ENCODE data around the gene ST8SIA5.

Gene ST8SIA5

GRCh38 chr18:46738491-46738890 lies 18.4 kb downstream of the ST8SIA5 start:
- H3K27me3 ChIP-seq (ENCODE audit: insufficient read depth, poor library complexity, severe bottlenecking) = peaks cover 3% of the 10 kb centered on the region
- H3K4me3 ChIP-seq (replicated peaks; ENCODE audit: insufficient read depth, low read length) = no peak overlapping the region
- TF ChIP-seq CTCF (IDR thresholded peaks at IDR 0.05; ENCODE audit: insufficient read depth, low read length) = no peak
- no peak for DNase-seq (ENCODE audit: low read depth in 1 of 2, low spot score in 1 of 2)
- H3K27ac ChIP-seq (replicated peaks) = no peak overlapping the region

- TF ChIP-seq GABPA (IDR thresholded peaks at IDR 0.05; ENCODE audit: low read depth) (no peak), CTCF (IDR thresholded peaks at IDR 0.05; ENCODE audit: insufficient read depth, low read length) (no peak), POLR2AphosphoS5 (IDR thresholded peaks at IDR 0.05; ENCODE audit: low read depth) (no peak), SPI1 (IDR thresholded peaks at IDR 0.05; ENCODE audit: borderline replicate concordance, low read depth) (no peak), REST (IDR thresholded peaks at IDR 0.05; ENCODE audit: insufficient replicate concordance, low read depth) (no peak)
- DNase-seq (ENCODE audit: low read depth in 1 of 2, low spot score in 1 of 2) = no peak
- no peak overlapping the region for H3K4me3 ChIP-seq (replicated peaks; ENCODE audit: insufficient read depth, low read length)
- no peak overlapping the region for H3K27ac ChIP-seq (replicated peaks)
- peaks cover 3% of the 10 kb centered on the region for H3K27me3 ChIP-seq (ENCODE audit: insufficient read depth, poor library complexity, severe bottlenecking)
These were observed 20.1 kb downstream of the ST8SIA5 start for GRCh38 chr18:46736736-46737135.

- TF ChIP-seq POLR2AphosphoS5 (IDR thresholded peaks at IDR 0.05; ENCODE audit: low read depth) (no peak), CTCF (IDR thresholded peaks at IDR 0.05; ENCODE audit: insufficient read depth, low read length) (no peak), GABPA (IDR thresholded peaks at IDR 0.05; ENCODE audit: low read depth) (no peak), SPI1 (IDR thresholded peaks at IDR 0.05; ENCODE audit: borderline replicate concordance, low read depth) (no peak), REST (IDR thresholded peaks at IDR 0.05; ENCODE audit: insufficient replicate concordance, low read depth) (no peak)
- Histone ChIP-seq H3K27me3 (ENCODE audit: insufficient read depth, poor library complexity, severe bottlenecking) (peaks cover 3% of the 10 kb centered on the region), H3K4me3 (replicated peaks; ENCODE audit: insufficient read depth, low read length) (no peak overlapping the region), H3K27ac (replicated peaks) (no peak overlapping the region)
- DNase-seq (ENCODE audit: low read depth in 1 of 2, low spot score in 1 of 2) = no peak
These were observed 20.7 kb downstream of the ST8SIA5 start for GRCh38 chr18:46736135-46736534.

GRCh38 chr18:46734981-46735380 lies 21.9 kb downstream of the ST8SIA5 start:
- Histone ChIP-seq H3K27me3 (ENCODE audit: insufficient read depth, poor library complexity, severe bottlenecking) (peaks cover 1% of the 10 kb centered on the region), H3K27ac (replicated peaks) (no peak overlapping the region), H3K4me3 (replicated peaks; ENCODE audit: insufficient read depth, low read length) (no peak overlapping the region)
- no peak for DNase-seq (ENCODE audit: low read depth in 1 of 2, low spot score in 1 of 2)
- TF ChIP-seq CTCF (IDR thresholded peaks at IDR 0.05; ENCODE audit: insufficient read depth, low read length) (no peak), REST (IDR thresholded peaks at IDR 0.05; ENCODE audit: insufficient replicate concordance, low read depth) (no peak), GABPA (IDR thresholded peaks at IDR 0.05; ENCODE audit: low read depth) (no peak), SPI1 (IDR thresholded peaks at IDR 0.05; ENCODE audit: borderline replicate concordance, low read depth) (no peak), POLR2AphosphoS5 (IDR thresholded peaks at IDR 0.05; ENCODE audit: low read depth) (no peak)

Data from HL-60 (cell line).